Measurements from ENCODE around the gene OGT. TPM values are rescaled to one million over a fixed set of nuclear protein-coding genes. Genes with fewer than 3 reads are reported as not detected.

Gene OGT
- total RNA-seq, 1 experiment from 2014 or later = 159 TPM

DNA sequence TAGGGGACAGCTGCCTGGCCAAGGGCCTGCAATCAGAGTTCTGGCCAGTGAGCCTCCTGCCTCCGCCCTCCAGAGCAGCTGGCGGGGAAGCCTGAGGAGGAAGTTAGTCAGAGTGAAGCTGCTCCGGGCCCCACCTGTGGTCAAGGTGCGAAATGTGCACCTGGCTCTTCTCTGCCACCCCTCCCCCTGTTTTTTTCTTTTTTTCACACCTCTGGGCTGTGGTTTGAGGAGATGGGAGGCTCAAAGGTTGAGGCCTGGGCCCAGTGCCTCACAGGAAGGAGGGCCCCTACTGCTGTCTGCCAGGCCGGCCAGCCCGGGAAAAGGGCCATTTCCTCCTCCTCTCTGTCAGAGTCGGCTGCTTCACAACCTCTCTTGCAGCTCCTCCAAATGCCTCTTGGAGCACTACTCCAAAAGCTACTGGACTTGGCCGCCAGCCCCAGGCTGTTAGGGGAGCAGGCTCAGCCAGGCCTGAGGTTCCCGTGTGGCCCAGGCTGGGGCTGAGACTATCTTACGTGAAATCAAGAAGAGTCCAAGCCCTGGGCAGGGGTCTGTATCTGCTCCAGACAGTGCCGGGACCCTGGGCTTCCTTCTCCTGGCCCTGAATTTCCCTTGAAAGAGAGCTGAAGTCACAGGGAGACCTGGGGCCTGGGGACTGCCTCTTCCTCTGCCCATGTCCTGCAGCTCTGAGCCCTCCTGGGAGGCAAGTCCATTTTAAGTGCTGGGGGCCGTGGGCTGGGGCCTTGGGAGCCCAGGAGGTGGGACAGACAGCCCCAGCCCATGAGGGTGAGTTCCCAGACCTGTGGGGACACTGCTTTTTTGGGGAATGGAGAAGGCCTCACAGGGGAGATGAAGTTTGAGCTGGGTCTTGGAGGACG is 89.9 kb downstream of the OGT start:
- Histone ChIP-seq H2AFZ (no peak overlapping the region), H3K9me3 (ENCODE audit: insufficient read depth, low read depth) (no peaks in the 10 kb centered on the region), H3K79me2 (ENCODE audit: low read depth) (no peaks in the 10 kb centered on the region), H3F3A (ENCODE audit: insufficient read depth, low read depth) (no peaks in the 10 kb centered on the region), H3K4me2 (no peak overlapping the region), H3K27ac (no peak overlapping the region), H4K20me1 (ENCODE audit: insufficient read depth) (no peaks in the 10 kb centered on the region), H3K4me3 (no peak overlapping the region), H3K36me3 (ENCODE audit: low read depth) (no peaks in the 10 kb centered on the region), H3K4me1 (replicated peaks; ENCODE audit: insufficient read depth) (no peaks in the 10 kb centered on the region), H3K27me3 (ENCODE audit: insufficient read depth, low read depth) (no peaks in the 10 kb centered on the region), H3K9me2 (ENCODE audit: insufficient read depth) (no peaks in the 10 kb centered on the region)
- no TSS peak for BruUV-seq (replicated peaks)
- intact Hi-C loops (cut with micrococcal nuclease; ENCODE audit: unreplicated experiment) = no loop called here
- CTCF ChIA-PET = no interaction called here
- peak in 1 of 2 experiments; percentile 27 for DNase-seq
- POLR2A ChIA-PET (ENCODE audit: unreplicated experiment) = interaction anchor here (0.7 kb wide), 1 partner anchor 91 kb away, joined by 4 read pairs; no protein-coding TSS in a partner anchor
- no peak for TF ChIP-seq EZH2 (IDR thresholded peaks at IDR 0.05; ENCODE audit: low read depth)
- TF ChIP-seq, protein P1, sequence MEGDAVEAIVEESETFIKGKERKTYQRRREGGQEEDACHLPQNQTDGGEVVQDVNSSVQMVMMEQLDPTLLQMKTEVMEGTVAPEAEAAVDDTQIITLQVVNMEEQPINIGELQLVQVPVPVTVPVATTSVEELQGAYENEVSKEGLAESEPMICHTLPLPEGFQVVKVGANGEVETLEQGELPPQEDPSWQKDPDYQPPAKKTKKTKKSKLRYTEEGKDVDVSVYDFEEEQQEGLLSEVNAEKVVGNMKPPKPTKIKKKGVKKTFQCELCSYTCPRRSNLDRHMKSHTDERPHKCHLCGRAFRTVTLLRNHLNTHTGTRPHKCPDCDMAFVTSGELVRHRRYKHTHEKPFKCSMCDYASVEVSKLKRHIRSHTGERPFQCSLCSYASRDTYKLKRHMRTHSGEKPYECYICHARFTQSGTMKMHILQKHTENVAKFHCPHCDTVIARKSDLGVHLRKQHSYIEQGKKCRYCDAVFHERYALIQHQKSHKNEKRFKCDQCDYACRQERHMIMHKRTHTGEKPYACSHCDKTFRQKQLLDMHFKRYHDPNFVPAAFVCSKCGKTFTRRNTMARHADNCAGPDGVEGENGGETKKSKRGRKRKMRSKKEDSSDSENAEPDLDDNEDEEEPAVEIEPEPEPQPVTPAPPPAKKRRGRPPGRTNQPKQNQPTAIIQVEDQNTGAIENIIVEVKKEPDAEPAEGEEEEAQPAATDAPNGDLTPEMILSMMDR (conservative IDR thresholded peaks at IDR 0.05) = no peak

DNA sequence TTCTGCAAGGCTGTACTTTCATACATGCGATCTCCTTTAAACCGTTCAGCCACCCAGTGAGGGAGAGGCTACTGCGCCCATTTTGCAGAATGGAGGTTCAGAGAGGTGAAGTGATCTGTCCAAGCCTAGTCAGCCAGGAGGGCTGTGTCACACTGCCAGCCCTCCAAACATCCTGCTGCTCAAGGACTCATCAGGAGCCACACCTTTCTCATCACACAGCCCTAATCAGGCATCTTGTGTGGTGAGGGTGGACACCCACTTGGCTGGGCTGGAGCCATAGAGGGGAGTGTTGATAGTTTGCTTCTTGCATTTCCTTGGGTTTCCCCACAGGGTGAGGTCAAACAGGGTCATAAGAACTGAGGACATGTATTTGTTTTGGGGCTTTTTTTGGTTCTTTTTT is 90.8 kb downstream of the OGT start:
- H2AFZ ChIP-seq = no peak overlapping the region
- no peaks in the 10 kb centered on the region for H3K27me3 ChIP-seq (ENCODE audit: insufficient read depth, low read depth)
- no peak overlapping the region for H3K4me3 ChIP-seq
- H3K27ac ChIP-seq = no peak overlapping the region
- no peak overlapping the region for H3K4me2 ChIP-seq
- no peaks in the 10 kb centered on the region for H3K79me2 ChIP-seq (ENCODE audit: low read depth)
- TF ChIP-seq, protein P1 (conservative IDR thresholded peaks at IDR 0.05) = no peak
- no peak for TF ChIP-seq EZH2 (IDR thresholded peaks at IDR 0.05; ENCODE audit: low read depth)
- no peaks in the 10 kb centered on the region for H3K9me2 ChIP-seq (ENCODE audit: insufficient read depth)
- H3K36me3 ChIP-seq (ENCODE audit: low read depth) = no peaks in the 10 kb centered on the region
- H3F3A ChIP-seq (ENCODE audit: insufficient read depth, low read depth) = no peaks in the 10 kb centered on the region
- no TSS peak for BruUV-seq (replicated peaks)
- no peaks in the 10 kb centered on the region for H3K4me1 ChIP-seq (replicated peaks; ENCODE audit: insufficient read depth)
- CTCF ChIA-PET = no interaction called here
- DNase-seq = no peak
- POLR2A ChIA-PET (ENCODE audit: unreplicated experiment) = no interaction called here
- H4K20me1 ChIP-seq (ENCODE audit: insufficient read depth) = no peaks in the 10 kb centered on the region
- intact Hi-C loops (cut with micrococcal nuclease; ENCODE audit: unreplicated experiment) = no loop called here
- no peaks in the 10 kb centered on the region for H3K9me3 ChIP-seq (ENCODE audit: insufficient read depth, low read depth)

DNA sequence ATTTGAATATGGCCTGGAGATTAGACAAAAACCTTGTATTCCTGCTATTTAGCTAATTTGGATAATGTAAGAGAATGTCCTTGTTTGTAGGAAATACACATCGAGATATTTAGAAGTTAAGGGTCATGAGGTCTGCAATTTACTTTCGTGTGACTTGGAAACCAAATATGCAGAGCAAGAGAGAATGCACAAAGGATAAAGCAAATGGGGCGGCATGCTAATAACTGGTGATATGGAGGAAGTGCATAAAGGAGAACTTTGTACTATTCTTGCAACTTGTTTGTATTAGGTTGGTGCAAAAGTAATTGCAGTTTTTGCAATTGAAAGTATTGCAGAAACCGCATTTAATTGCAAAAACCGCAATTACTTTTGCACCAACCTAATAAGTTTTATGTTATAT is 92.6 kb downstream of the OGT start:
- BruUV-seq (replicated peaks) = no TSS peak
- no peak for TF ChIP-seq EZH2 (IDR thresholded peaks at IDR 0.05; ENCODE audit: low read depth)
- TF ChIP-seq, protein P1 (conservative IDR thresholded peaks at IDR 0.05) = no peak
- ChIA-PET POLR2A (ENCODE audit: unreplicated experiment) (no interaction called here), CTCF (interaction anchor here (0.6 kb wide), 1 partner anchor 10 kb away, joined by 6 read pairs; no protein-coding TSS in a partner anchor)
- H3K79me2 ChIP-seq (ENCODE audit: low read depth) = no peaks in the 10 kb centered on the region
- H3F3A ChIP-seq (ENCODE audit: insufficient read depth, low read depth) = no peaks in the 10 kb centered on the region
- DNase-seq = no peak
- no peaks in the 10 kb centered on the region for H4K20me1 ChIP-seq (ENCODE audit: insufficient read depth)
- no peaks in the 10 kb centered on the region for H3K4me1 ChIP-seq (replicated peaks; ENCODE audit: insufficient read depth)
- H3K4me2 ChIP-seq = no peak overlapping the region
- H3K9me2 ChIP-seq (ENCODE audit: insufficient read depth) = no peaks in the 10 kb centered on the region
- intact Hi-C loops (cut with micrococcal nuclease; ENCODE audit: unreplicated experiment) = no loop called here
- H3K9me3 ChIP-seq (ENCODE audit: insufficient read depth, low read depth) = no peaks in the 10 kb centered on the region
- H3K27ac ChIP-seq = no peak overlapping the region
- H3K27me3 ChIP-seq (ENCODE audit: insufficient read depth, low read depth) = no peaks in the 10 kb centered on the region
- H3K4me3 ChIP-seq = no peak overlapping the region
- no peak overlapping the region for H2AFZ ChIP-seq
- H3K36me3 ChIP-seq (ENCODE audit: low read depth) = no peaks in the 10 kb centered on the region

Other genes starting within 250 kb of the OGT start
- gene NONO, start 249.5 kb upstream of the OGT start, total RNA-seq (2021) = 499 and 551 TPM in 2 replicates
- gene ITGB1BP2, start 231.4 kb upstream of the OGT start, total RNA-seq (2021) = 5.2 and 5.4 TPM in 2 replicates
- gene TAF1, start 166.7 kb upstream of the OGT start, total RNA-seq (2021) = 45.9 and 49.6 TPM in 2 replicates
- gene GCNA, start 45.3 kb downstream of the OGT start, total RNA-seq (2021) = 0.48 and 1.4 TPM in 2 replicates
- gene CXCR3, start 85.4 kb downstream of the OGT start, total RNA-seq (2021) = not detected in 2 replicates
- gene CXorf49, start 185.2 kb downstream of the OGT start, total RNA-seq (2021) = not detected in 2 replicates
- gene CXorf49B, start 230.2 kb downstream of the OGT start, total RNA-seq (2021) = not detected in 2 replicates